Esophagus squamous epithelium (tissue), 5 donors: ENCODE measurements around the gene TUT1. TPM values are rescaled to one million over a fixed set of nuclear protein-coding genes. Genes with fewer than 3 reads are reported as not detected.

Source experiments
- DNase-seq: peaks from one replicate; lab custom pipeline; 2025; lab: John Stamatoyannopoulos, UW
- H3K27ac ChIP-seq, 4 donors: fragments of 200-600 bp; sonication (generic); one replicate each; pipeline ENCODE4 v1.5.1; 2016 to 2019; ENCODE audit warnings: mild to moderate bottlenecking in 1 of 4
- H3K27me3 ChIP-seq, 4 donors: fragments of 200-600 bp; sonication (generic); 1 replicate in 3 of 4; 2 replicates in 1 of 4; pipeline versions ENCODE4 v1.5.1 to v1.6.0; 2017 to 2021; ENCODE audit warnings: antibody characterized with exemption in 1 of 4
- H3K36me3 ChIP-seq, 3 donors: fragments of 200-600 bp; sonication (generic); one replicate each; pipeline ENCODE4 v1.5.1; 2016 to 2019
- H3K4me1 ChIP-seq, 3 donors: fragments of 200-600 bp; sonication (generic); one replicate each; pipeline ENCODE4 v1.5.1; 2017 to 2019
- H3K4me3 ChIP-seq, 4 donors: fragments of 200-600 bp; sonication (generic); 1 replicate in 3 of 4; 2 replicates in 1 of 4; pipeline ENCODE4 v1.5.1; 2016 to 2019; ENCODE audit warnings: mild to moderate bottlenecking in 2 of 4, moderate library complexity in 1 of 4
- H3K9me3 ChIP-seq, 3 donors: fragments of 200-600 bp; sonication (generic); one replicate each; pipeline ENCODE4 v1.5.1; 2016 to 2019
- POLR2A ChIP-seq, 4 donors: fragments of 450-650 bp; IDR thresholded peaks; one replicate each; pipeline ENCODE4 v1.6.1; 2017; ENCODE audit warnings: antibody characterized with exemption in 4 of 4, mild to moderate bottlenecking in 4 of 4, moderate library complexity in 3 of 4
- WGBS, 2 donors: methylation state at CpG; one replicate each; pipeline ENCODE4 v1.1.5; 2018; 5-methylcytosine and 5-hydroxymethylcytosine counted together
- intact Hi-C: fragments of 100-400 bp; cut with DNase I; formaldehyde crosslinking; loops from one replicate; pipeline ENCODE4 v1.15.0; 2022
- total RNA-seq, 4 donors: library from RNA; depleted of rRNA; stranded (reverse); fragments of >200 nt; gene quantifications; one replicate each; pipeline ENCODE4 v1.1.0, GENCODE V29; 2016
- TF ChIP-seq, protein P1 (sequence below), 6 experiments: fragments of 450-650 bp in 4 of 6; fragments of 200-600 bp in 2 of 6; sonication (generic) in 2 of 6; IDR thresholded peaks; one replicate each; pipeline ENCODE4 v1.5.1; 2016 to 2019; ENCODE audit warnings: antibody characterized with exemption in 6 of 6, mild to moderate bottlenecking in 4 of 6, moderate library complexity in 4 of 6
- donor health status: DM: yes; HTN: yes; CAD: no.

TUT1 gene
- total RNA-seq, 4 donors from 2014 or later, result 5.0 to 12.7 (median 8.0) TPM

DNA sequence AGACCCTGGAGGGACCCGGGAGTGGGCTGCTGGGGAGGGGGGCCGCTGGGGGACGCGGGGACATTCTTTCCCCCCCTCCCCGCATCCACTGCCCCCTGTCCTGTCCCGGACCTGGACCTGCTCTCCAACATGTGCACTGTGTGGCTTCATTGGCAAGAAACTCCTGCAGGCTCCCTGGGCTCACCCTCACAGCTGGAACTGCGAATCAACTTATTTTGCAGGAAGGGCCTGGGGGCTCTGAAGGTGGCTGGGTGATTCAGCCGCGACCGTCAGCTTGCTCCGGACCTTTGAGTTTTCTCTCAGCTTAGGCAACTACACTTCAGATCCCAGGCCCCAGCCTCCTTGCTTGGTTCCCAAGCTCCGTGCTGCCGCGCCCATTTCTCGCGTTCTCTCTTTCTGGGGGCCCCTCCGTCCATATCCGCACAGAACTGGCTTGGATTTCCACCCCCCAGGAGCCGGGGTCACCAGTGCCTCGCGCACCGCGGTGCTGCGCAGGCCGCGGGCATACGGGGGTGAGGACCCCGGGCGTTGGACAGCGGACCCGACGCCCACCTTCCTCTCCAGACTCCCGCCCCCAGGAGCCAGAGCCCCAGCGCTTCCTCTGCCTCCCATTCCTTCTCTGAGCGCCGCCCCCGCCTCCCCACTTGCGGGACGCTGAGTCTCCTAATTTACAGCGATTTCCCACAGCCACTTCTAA lies 44.2 kb downstream of the TUT1 start:
- Histone ChIP-seq H3K4me1 (peaks cover 38 to 82% (median 51%) of the 10 kb centered on the region in 3 donors), H3K27me3 (no peaks in the 10 kb centered on the region), H3K36me3 (no peaks in the 10 kb centered on the region), H3K9me3 (no peaks in the 10 kb centered on the region), H3K27ac (peak overlapping the region; percentile 99 to 100 (median 100)), H3K4me3 (peak overlapping the region; percentile 88 to 100 (median 98))
- DNase-seq, result no peak
- intact Hi-C loops, result no loop called here
- WGBS, 2 donors, result 3 to 14% methylated on average over 18 to 26 of the region's 40 CpGs
- TF ChIP-seq POLR2A (IDR thresholded peaks at IDR 0.05), result no peak
- TF ChIP-seq, protein P1, sequence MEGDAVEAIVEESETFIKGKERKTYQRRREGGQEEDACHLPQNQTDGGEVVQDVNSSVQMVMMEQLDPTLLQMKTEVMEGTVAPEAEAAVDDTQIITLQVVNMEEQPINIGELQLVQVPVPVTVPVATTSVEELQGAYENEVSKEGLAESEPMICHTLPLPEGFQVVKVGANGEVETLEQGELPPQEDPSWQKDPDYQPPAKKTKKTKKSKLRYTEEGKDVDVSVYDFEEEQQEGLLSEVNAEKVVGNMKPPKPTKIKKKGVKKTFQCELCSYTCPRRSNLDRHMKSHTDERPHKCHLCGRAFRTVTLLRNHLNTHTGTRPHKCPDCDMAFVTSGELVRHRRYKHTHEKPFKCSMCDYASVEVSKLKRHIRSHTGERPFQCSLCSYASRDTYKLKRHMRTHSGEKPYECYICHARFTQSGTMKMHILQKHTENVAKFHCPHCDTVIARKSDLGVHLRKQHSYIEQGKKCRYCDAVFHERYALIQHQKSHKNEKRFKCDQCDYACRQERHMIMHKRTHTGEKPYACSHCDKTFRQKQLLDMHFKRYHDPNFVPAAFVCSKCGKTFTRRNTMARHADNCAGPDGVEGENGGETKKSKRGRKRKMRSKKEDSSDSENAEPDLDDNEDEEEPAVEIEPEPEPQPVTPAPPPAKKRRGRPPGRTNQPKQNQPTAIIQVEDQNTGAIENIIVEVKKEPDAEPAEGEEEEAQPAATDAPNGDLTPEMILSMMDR (IDR thresholded peaks at IDR 0.05), result no peak

DNA sequence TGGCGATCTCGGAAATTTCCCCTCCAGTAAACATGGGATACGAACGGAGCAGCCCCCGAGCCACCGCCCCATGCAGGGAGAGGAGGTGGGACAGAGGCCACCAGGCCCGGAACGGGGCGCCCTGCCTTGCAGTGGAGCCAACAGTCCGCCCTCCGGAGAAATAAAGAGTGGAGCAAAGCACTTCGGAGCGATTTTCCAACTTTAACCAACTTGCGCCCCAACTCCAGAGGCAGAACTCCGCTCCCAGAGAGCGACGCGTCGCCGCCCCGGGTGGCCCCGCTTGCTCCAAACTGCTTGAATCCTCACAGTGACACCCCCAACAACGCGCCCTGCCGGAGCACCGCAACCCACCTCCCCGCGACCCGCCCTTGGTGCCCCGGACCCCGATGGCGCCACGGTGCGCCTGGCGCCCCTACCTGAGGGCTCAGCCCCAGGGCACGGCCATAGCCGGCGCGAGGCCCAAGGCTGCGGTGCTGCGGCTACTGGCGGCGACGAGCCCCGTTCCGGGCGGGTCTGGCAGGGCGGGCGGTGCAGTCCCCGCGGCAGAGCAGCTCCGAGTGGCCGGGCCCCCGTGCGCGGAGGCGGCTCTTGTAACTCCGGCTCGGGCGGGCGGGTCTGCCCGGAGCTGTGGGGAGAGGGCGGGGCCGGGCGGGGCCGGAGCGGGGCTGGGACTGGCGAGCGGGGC lies 44.9 kb downstream of the TUT1 start, which contains the start of gene AHNAK:
Gene AHNAK (minus strand): TSS at position 563 of the 685 bp plus-strand sequence. CDS start 10,708 bp downstream, outside the sequence.
- Histone ChIP-seq H3K4me3 (peak within 1 kb of the TSS; percentile 88 to 100 (median 98)), H3K9me3 (no peaks in the 10 kb centered on the region), H3K4me1 (peaks cover 38 to 82% (median 51%) of the 10 kb centered on the region in 3 donors), H3K36me3 (no peaks in the 10 kb centered on the region), H3K27ac (peak within 1 kb of the TSS; percentile 99 to 100 (median 100)), H3K27me3 (no peaks in the 10 kb centered on the region)
- intact Hi-C loops, result no loop called here
- TF ChIP-seq POLR2A (IDR thresholded peaks at IDR 0.05), result peak; percentile 39 to 97 (median 73)
- TF ChIP-seq, protein P1 (IDR thresholded peaks at IDR 0.05), result peak in 1 of 6 experiments; percentile 3
- 0 to 2% methylated on average over 7 to 11 of the region's 69 CpGs for WGBS, 2 donors
- DNase-seq, result no peak

DNA sequence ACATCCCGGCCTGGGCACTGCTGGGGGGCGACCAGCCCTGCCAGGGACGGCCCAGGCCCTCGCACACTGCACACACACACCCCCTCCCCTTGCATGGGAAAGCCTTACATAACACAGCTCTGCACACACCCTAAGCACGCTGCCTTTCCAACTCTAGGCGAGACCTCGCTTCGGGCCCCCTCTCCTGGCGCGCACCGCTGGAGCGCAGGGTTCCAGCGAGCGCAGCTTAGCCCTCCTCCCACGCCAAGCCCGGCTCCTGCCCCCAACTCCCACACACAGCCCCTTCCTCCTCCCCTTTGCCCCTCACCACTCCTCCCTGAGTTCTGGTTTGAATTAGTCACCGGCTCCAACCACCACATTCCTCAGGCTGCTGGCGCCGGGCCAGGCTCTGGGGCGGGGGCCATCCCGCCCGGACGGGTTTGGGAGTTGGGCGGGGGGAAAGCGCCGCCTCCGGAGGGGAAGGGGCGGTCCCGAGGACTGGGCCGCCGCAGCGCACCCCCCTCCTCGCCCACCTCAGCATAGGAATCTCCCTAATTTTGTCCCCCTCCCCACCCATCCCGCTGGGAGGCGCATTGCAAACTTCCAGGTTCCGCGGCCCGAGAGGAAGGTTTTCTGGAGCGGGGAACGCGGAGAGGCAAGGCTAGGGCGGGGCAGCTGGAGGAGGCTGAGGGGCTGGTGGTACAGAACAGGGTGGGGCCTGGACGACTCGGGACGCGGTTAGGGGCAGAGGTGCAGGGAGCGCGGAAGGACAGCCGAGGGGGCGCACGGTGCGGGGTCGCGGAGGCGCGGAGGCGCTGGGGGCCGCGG lies 45.7 kb downstream of the TUT1 start:
- intact Hi-C loops, result no loop called here
- Histone ChIP-seq H3K4me3 (peak overlapping the region; percentile 88 to 100 (median 98)), H3K27me3 (no peaks in the 10 kb centered on the region), H3K4me1 (peaks cover 40 to 82% (median 55%) of the 10 kb centered on the region in 3 donors), H3K36me3 (no peaks in the 10 kb centered on the region), H3K9me3 (no peaks in the 10 kb centered on the region), H3K27ac (peak overlapping the region; percentile 99 to 100 (median 100))
- no peak for DNase-seq
- TF ChIP-seq, protein P1 (IDR thresholded peaks at IDR 0.05), result peak in 1 of 6 experiments; percentile 22
- TF ChIP-seq POLR2A (IDR thresholded peaks at IDR 0.05), result peak in 2 of 4 donors; percentile 40 to 50
- 1% methylated on average over 15 to 16 of the region's 59 CpGs for WGBS, 2 donors

DNA sequence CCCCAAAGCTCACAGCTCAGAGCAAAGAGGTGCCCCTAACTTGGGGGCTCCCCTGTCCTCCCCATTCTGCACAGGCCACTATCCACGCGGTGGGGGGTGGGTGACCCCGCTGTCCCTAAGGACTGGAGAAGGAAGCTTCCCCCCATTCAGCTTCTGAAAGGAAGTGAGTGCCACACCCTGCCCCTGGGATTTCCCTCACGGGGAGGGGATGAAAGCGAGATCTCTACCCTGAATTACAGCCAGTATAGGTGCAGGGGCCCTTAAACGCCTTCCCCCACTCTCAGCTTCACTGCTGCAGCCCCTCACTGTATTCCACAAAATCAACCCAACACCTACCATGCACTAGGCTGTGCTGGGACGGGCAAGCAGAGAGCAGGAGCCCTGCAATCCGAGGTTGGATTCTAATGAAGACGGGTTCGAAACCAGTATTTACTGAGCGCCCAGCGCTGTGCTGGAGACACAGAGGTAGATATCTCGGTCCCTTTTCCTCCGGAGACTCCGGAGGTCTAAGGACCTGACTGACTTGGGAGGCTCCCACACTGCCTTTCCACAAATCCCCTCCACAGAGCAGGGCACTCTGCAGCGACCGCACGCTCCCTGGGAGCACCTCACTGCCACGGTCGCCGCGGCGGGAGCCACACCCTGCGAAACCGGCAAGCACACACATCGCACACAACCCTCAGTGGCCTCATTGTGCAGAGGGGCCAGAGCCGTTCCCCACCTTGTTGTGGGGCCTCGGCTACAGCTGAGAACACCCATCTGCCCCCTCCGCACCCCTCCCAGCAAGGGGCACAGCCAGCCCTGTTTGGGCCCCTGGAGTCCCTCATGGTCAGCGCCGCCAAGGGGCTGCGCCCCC lies 46.5 kb downstream of the TUT1 start:
- DNase-seq, result no peak
- intact Hi-C loops, result no loop called here
- Histone ChIP-seq H3K4me1 (peaks cover 44 to 82% (median 59%) of the 10 kb centered on the region in 3 donors), H3K27ac (peak overlapping the region; percentile 99 to 100 (median 100)), H3K4me3 (peak overlapping the region; percentile 88 to 100 (median 98)), H3K9me3 (no peaks in the 10 kb centered on the region), H3K36me3 (no peaks in the 10 kb centered on the region), H3K27me3 (no peaks in the 10 kb centered on the region)
- 0 to 2% methylated on average over 4 to 12 of the region's 32 CpGs for WGBS, 2 donors
- TF ChIP-seq POLR2A (IDR thresholded peaks at IDR 0.05), result no peak
- TF ChIP-seq, protein P1 (IDR thresholded peaks at IDR 0.05), result no peak
